ENCODE data around the gene ACSM3. TPM values are rescaled to one million over a fixed set of nuclear protein-coding genes. Genes with fewer than 3 reads are reported as not detected.

Gene ACSM3
- total RNA-seq, 1 donor from 2014 or later: 1.9 TPM

DNA sequence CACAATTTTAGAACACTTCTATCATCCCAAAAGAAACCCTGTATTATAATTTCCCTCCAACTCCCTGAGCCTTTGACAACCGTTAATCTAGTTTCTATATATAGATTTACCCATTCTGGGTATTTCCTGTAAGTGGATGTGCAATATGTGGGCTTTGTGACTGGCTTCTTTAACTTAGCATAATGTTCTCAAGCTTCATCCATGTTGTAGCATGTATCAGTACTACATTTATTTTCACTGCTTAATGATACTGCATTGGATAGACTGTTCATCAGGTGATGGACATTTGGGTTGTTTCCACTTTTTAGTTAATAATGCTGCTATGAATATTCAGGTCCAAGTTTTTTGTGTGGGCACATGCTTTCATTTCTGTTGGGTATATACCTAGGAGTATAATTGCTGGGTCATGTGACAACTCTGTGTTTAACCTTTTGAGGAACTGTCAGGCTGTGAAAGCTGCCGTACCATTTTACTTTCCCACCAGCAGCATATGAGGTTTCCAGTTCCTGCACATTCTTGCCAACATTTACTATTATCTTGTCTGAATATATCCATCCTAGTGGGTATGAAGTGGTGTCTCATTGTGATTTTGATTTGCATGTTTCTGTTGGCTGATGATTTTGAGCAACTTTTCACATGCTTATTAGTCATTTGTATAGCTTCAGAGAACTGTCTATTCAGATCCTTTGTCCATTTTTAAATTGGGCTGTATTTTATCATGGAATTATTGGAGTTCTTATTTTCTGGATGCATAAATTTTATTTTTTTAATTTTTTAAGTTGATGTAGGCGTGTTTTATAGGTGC is 58.9 kb downstream of the ACSM3 start:
- intact Hi-C loops (cut with micrococcal nuclease): loop anchor here (2.0 kb wide), 1 partner anchor 16 kb away; the partner anchor contains the start of genes ERI2 and REXO5
- H3K4me1 Mint-ChIP-seq (ENCODE audit: low read depth): peaks cover 16% of the 10 kb centered on the region
- H3K4me3 Mint-ChIP-seq: peak overlapping the region; percentile 24
- H3K27ac Mint-ChIP-seq: peak overlapping the region; percentile 15
- no peak for DNase-seq (ENCODE audit: low spot score)
- H3K27me3 Mint-ChIP-seq (ENCODE audit: insufficient read depth): no peaks in the 10 kb centered on the region
- H3K9me3 Mint-ChIP-seq: no peaks in the 10 kb centered on the region
- peaks cover 34% of the 10 kb centered on the region for H3K36me3 Mint-ChIP-seq (ENCODE audit: low read depth)

DNA sequence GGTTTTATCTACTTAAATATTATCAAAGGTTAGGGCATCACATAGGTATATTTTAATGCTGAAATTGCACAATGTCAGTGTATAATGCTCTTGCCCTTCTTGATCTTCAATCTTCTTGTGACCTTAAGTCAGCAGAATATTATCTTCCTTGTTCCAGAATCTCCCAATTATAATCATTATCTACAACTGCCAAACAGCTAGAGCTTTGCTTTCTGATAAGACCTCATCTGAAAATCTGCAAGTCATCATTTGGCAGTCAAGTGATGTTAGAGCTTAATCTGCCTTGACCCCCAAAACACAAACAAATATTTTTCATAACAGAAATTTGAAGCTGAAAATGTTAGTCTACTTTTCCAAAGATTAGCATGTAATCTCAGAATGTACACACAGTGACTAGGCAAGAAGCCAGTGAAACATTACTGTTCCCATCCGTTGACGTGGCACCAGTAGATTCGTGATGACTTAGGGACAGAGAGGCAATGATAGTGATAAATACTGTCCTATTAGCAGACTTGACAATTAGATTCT is 62.3 kb downstream of the ACSM3 start:
- H3K4me3 Mint-ChIP-seq: no peak overlapping the region
- H3K27ac Mint-ChIP-seq: no peak overlapping the region
- H3K4me1 Mint-ChIP-seq (ENCODE audit: low read depth): peaks cover 16% of the 10 kb centered on the region
- peaks cover 29% of the 10 kb centered on the region for H3K36me3 Mint-ChIP-seq (ENCODE audit: low read depth)
- H3K27me3 Mint-ChIP-seq (ENCODE audit: insufficient read depth): no peaks in the 10 kb centered on the region
- H3K9me3 Mint-ChIP-seq: no peaks in the 10 kb centered on the region
- DNase-seq (ENCODE audit: low spot score): no peak
- intact Hi-C loops (cut with micrococcal nuclease): no loop called here

- H3K27ac Mint-ChIP-seq: no peak overlapping the region
- no peak for DNase-seq (ENCODE audit: low spot score)
- H3K27me3 Mint-ChIP-seq (ENCODE audit: insufficient read depth): no peaks in the 10 kb centered on the region
- H3K36me3 Mint-ChIP-seq (ENCODE audit: low read depth): peaks cover 33% of the 10 kb centered on the region
- intact Hi-C loops (cut with micrococcal nuclease): no loop called here
- H3K4me1 Mint-ChIP-seq (ENCODE audit: low read depth): no peaks in the 10 kb centered on the region
- peaks cover 2% of the 10 kb centered on the region for H3K9me3 Mint-ChIP-seq
- H3K4me3 Mint-ChIP-seq: no peak overlapping the region
These were observed 65.7 kb downstream of the ACSM3 start for GRCh38 chr16:20829536-20829935.

GRCh38 chr16:20830372-20830771 is 66.6 kb downstream of the ACSM3 start:
- no peaks in the 10 kb centered on the region for H3K4me1 Mint-ChIP-seq (ENCODE audit: low read depth)
- peaks cover 37% of the 10 kb centered on the region for H3K36me3 Mint-ChIP-seq (ENCODE audit: low read depth)
- no peak overlapping the region for H3K4me3 Mint-ChIP-seq
- H3K9me3 Mint-ChIP-seq: peaks cover 10% of the 10 kb centered on the region
- H3K27me3 Mint-ChIP-seq (ENCODE audit: insufficient read depth): no peaks in the 10 kb centered on the region
- DNase-seq (ENCODE audit: low spot score): no peak
- no peak overlapping the region for H3K27ac Mint-ChIP-seq
- intact Hi-C loops (cut with micrococcal nuclease): no loop called here

DNA sequence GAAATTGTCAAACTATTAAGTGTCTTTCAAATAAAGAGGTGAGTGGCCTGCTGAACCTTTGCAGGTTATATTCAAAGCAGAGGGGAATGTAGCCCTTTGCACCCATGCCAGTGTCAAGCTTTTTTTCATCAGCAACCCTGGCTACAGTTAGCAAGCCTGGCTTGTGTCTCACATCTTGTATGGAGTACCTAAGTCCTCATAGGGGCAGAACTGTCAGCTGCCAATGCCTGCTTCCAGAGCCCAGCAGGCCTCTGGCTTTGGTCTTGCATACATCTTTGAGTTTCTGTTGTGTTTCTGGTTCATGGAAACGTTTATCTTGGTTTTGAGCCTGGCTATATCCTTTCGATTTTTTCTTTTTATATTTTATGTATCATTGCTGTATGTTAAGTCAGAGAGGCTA is 69.3 kb downstream of the ACSM3 start:
- H3K36me3 Mint-ChIP-seq (ENCODE audit: low read depth): peaks cover 41% of the 10 kb centered on the region
- intact Hi-C loops (cut with micrococcal nuclease): no loop called here
- peaks cover 23% of the 10 kb centered on the region for H3K9me3 Mint-ChIP-seq
- H3K4me1 Mint-ChIP-seq (ENCODE audit: low read depth): no peaks in the 10 kb centered on the region
- H3K27me3 Mint-ChIP-seq (ENCODE audit: insufficient read depth): no peaks in the 10 kb centered on the region
- H3K4me3 Mint-ChIP-seq: no peak overlapping the region
- no peak overlapping the region for H3K27ac Mint-ChIP-seq
- DNase-seq (ENCODE audit: low spot score): no peak

- DNase-seq (ENCODE audit: low spot score): no peak
- no peaks in the 10 kb centered on the region for H3K27me3 Mint-ChIP-seq (ENCODE audit: insufficient read depth)
- no peak overlapping the region for H3K4me3 Mint-ChIP-seq
- H3K9me3 Mint-ChIP-seq: peaks cover 23% of the 10 kb centered on the region
- H3K4me1 Mint-ChIP-seq (ENCODE audit: low read depth): peaks cover 2% of the 10 kb centered on the region
- no peak overlapping the region for H3K27ac Mint-ChIP-seq
- intact Hi-C loops (cut with micrococcal nuclease): no loop called here
- H3K36me3 Mint-ChIP-seq (ENCODE audit: low read depth): peaks cover 43% of the 10 kb centered on the region
These were observed 74.4 kb downstream of the ACSM3 start for GRCh38 chr16:20838240-20838639.

DNA sequence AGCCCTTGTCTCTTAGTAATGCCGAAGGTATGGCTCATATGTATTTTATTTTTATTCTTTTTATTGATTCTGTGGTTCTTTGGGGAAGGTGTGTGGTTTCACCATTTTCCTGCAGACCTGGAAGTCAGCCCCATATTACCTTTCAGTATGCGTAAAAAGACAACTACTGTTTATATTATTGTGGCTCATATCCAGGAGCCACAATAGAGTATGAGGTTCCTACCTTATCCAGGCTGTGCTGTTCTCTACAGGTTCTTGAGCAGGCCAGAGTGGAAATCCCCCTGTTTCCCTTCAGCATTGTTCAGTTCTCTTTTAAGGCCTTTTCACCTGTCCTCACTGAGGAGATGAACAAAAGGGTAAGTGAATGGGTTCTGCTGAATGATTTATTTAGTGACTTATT is 75.7 kb downstream of the ACSM3 start:
- H3K9me3 Mint-ChIP-seq: peaks cover 21% of the 10 kb centered on the region
- intact Hi-C loops (cut with micrococcal nuclease): no loop called here
- H3K4me1 Mint-ChIP-seq (ENCODE audit: low read depth): peaks cover 15% of the 10 kb centered on the region
- no peak overlapping the region for H3K4me3 Mint-ChIP-seq
- H3K27me3 Mint-ChIP-seq (ENCODE audit: insufficient read depth): no peaks in the 10 kb centered on the region
- DNase-seq (ENCODE audit: low spot score): no peak
- no peak overlapping the region for H3K27ac Mint-ChIP-seq
- peaks cover 34% of the 10 kb centered on the region for H3K36me3 Mint-ChIP-seq (ENCODE audit: low read depth)

- no peak for DNase-seq (ENCODE audit: low spot score)
- intact Hi-C loops (cut with micrococcal nuclease): loop anchor here (5.0 kb wide), 1 partner anchor 37 kb away; the partner anchor contains the start of genes ERI2 and REXO5
These were observed 80.2 kb downstream of the ACSM3 start for GRCh38 chr16:20844054-20844453.

DNA sequence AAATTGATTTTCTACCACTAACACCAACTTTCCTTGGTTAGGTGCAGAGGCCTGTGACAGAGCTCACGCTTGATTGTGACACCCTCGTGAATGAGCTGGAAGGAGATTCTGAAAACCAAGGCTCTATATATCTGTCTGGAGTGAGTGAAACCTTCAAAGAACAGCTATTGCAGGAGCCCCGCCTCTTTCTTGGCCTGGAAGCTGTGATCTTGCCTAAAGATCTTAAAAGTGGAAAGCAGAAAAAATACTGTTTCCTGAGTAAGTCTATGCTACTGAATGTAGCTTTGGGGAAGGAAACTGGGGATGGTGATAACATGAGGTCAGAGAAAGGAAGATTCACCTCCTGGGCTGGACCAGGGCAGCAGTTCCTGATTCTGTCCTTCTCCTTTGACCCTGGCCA is 80.8 kb downstream of the ACSM3 start:
- no peaks in the 10 kb centered on the region for H3K9me3 Mint-ChIP-seq
- no peak for DNase-seq (ENCODE audit: low spot score)
- H3K4me1 Mint-ChIP-seq (ENCODE audit: low read depth): peaks cover 33% of the 10 kb centered on the region
- peaks cover 16% of the 10 kb centered on the region for H3K36me3 Mint-ChIP-seq (ENCODE audit: low read depth)
- intact Hi-C loops (cut with micrococcal nuclease): loop anchor here (5.0 kb wide), 1 partner anchor 37 kb away; the partner anchor contains the start of genes ERI2 and REXO5
- peak overlapping the region; percentile 70 for H3K27ac Mint-ChIP-seq
- H3K27me3 Mint-ChIP-seq (ENCODE audit: insufficient read depth): no peaks in the 10 kb centered on the region
- no peak overlapping the region for H3K4me3 Mint-ChIP-seq

More at GRCh38 chr16:20844054-20844453, 80.2 kb downstream of the ACSM3 start:
- H3K27me3 Mint-ChIP-seq (ENCODE audit: insufficient read depth): no peaks in the 10 kb centered on the region
- no peak overlapping the region for H3K4me3 Mint-ChIP-seq
- H3K9me3 Mint-ChIP-seq: no peaks in the 10 kb centered on the region
- peaks cover 32% of the 10 kb centered on the region for H3K4me1 Mint-ChIP-seq (ENCODE audit: low read depth)
- peak overlapping the region; percentile 68 for H3K27ac Mint-ChIP-seq
- peaks cover 16% of the 10 kb centered on the region for H3K36me3 Mint-ChIP-seq (ENCODE audit: low read depth)

GRCh38 chr16:20846030-20846429 is 82.2 kb downstream of the ACSM3 start:
- Mint-ChIP-seq H3K4me3 (no peak overlapping the region), H3K27ac (no peak overlapping the region), H3K4me1 (ENCODE audit: low read depth) (peaks cover 48% of the 10 kb centered on the region), H3K27me3 (ENCODE audit: insufficient read depth) (no peaks in the 10 kb centered on the region), H3K9me3 (no peaks in the 10 kb centered on the region), H3K36me3 (ENCODE audit: low read depth) (peaks cover 12% of the 10 kb centered on the region)
- no peak for DNase-seq (ENCODE audit: low spot score)
- intact Hi-C loops (cut with micrococcal nuclease): no loop called here

GRCh38 chr16:20846551-20846950 is 82.7 kb downstream of the ACSM3 start:
- intact Hi-C loops (cut with micrococcal nuclease): no loop called here
- H3K4me3 Mint-ChIP-seq: no peak overlapping the region
- no peaks in the 10 kb centered on the region for H3K9me3 Mint-ChIP-seq
- no peak overlapping the region for H3K27ac Mint-ChIP-seq
- H3K27me3 Mint-ChIP-seq (ENCODE audit: insufficient read depth): no peaks in the 10 kb centered on the region
- H3K4me1 Mint-ChIP-seq (ENCODE audit: low read depth): peaks cover 49% of the 10 kb centered on the region
- no peak for DNase-seq (ENCODE audit: low spot score)
- peaks cover 10% of the 10 kb centered on the region for H3K36me3 Mint-ChIP-seq (ENCODE audit: low read depth)

Measured in activated T-helper 1 cell treated with anti-CD3 and anti-CD28 coated beads, Interleukin-12 subunit alpha, Interleukin-12 subunit beta, Interleukin-2, Interleukin-4 antibody, amounts not matched to agents 30 ng/mL and 10 ng/mL and 1 ng/mL, durations not matched to agents 14 hours and 24 hours and 36 hours (primary cell).